ENCODE measurements around the gene MAPRE3. TPM values are rescaled to one million over a fixed set of nuclear protein-coding genes. Genes with fewer than 3 reads are reported as not detected.

MAPRE3 gene
- total RNA-seq, 1 donor from 2014 or later: 4.6 TPM

DNA sequence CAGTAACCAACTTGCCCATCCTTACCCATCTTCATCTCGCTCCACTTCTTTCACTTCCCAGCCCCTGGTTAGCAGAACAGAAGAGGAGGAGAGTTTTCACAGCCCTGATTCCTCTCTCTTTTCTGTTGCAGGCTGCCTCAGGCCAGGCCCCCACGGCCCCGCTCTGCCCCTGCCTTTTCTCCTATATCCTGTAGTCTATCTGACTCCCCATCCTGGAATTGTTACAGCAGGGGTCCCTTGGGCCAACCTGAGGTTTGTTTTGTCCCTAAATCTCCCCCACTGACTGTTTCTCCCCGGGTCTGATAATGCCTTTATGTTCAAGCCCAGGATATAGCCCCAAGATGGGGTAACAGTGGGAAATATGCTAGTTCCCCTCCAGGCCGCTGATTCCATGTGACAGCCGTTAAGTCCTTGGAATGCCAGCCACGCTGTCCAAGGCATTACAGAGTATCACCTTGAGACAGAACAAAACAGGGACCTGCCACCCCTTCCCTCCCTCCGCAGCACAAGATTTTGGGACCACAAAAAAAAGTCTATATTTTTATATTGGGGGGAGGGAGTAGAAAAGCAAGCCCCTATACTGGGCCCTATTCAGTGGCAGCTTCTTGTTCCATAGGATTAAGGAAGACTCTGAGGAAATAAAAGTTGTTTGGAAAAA lies 99.7 kb downstream of the MAPRE3 start:
- no peak for DNase-seq
- CTCF ChIA-PET: no interaction called here
- peaks cover 56% of the 10 kb centered on the region for H3K4me1 Mint-ChIP-seq
- H3K27ac Mint-ChIP-seq: no peak overlapping the region
- no peaks in the 10 kb centered on the region for H3K9me3 Mint-ChIP-seq
- POLR2A ChIA-PET: interaction anchor here (2.1 to 13.9 kb wide), 2 partner anchors 12 to 16 kb away, joined by 43 to 204 read pairs; partner anchors contain the start of gene AGBL5
- peaks cover 48% of the 10 kb centered on the region for H3K36me3 Mint-ChIP-seq (ENCODE audit: low read depth)
- TF ChIP-seq, protein P1, sequence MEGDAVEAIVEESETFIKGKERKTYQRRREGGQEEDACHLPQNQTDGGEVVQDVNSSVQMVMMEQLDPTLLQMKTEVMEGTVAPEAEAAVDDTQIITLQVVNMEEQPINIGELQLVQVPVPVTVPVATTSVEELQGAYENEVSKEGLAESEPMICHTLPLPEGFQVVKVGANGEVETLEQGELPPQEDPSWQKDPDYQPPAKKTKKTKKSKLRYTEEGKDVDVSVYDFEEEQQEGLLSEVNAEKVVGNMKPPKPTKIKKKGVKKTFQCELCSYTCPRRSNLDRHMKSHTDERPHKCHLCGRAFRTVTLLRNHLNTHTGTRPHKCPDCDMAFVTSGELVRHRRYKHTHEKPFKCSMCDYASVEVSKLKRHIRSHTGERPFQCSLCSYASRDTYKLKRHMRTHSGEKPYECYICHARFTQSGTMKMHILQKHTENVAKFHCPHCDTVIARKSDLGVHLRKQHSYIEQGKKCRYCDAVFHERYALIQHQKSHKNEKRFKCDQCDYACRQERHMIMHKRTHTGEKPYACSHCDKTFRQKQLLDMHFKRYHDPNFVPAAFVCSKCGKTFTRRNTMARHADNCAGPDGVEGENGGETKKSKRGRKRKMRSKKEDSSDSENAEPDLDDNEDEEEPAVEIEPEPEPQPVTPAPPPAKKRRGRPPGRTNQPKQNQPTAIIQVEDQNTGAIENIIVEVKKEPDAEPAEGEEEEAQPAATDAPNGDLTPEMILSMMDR (IDR thresholded peaks at IDR 0.05): no peak
- H3K27me3 Mint-ChIP-seq: no peaks in the 10 kb centered on the region
- peak overlapping the region; percentile 97 for H3K4me3 Mint-ChIP-seq
- no peak for ATAC-seq (ENCODE audit: low read depth)
- intact Hi-C loops (cut with micrococcal nuclease): loop anchor here (2.0 kb wide), 1 partner anchor 559 kb away; the partner anchor contains the start of genes CCDC121 and GPN1

DNA sequence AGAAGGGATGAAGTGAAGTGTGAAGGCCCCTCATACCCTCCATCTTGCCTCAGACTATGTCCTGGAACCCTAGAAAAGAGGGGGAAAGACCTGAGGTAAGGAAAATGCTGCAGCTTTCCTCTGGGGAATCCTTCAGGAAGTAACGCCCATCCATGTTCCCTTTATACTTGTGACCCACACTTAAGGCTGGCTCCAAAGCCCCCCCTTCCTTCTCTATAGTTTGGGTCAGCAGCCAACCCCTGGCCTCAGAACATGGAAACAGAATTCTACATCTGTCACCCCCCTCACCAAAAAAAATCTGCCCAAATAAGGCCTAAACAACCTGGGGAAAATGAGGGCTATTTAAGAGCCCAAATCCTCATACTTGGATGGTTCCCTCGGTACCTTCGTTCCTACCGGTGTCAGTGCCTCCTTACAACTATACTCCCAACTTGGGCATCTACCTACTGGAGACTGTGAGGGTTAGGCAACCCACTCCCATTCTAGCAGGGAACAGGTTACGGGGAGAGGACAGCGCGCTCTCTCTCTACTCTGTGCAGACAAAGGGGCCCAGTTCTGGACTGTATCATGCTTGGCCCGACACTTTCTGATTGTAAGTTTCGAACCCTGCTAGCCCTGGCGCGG lies 100.3 kb downstream of the MAPRE3 start:
- Mint-ChIP-seq H3K27me3 (no peaks in the 10 kb centered on the region), H3K27ac (peak overlapping the region; percentile 90), H3K9me3 (no peaks in the 10 kb centered on the region), H3K36me3 (ENCODE audit: low read depth) (peaks cover 41% of the 10 kb centered on the region), H3K4me3 (peak overlapping the region; percentile 97), H3K4me1 (peaks cover 62% of the 10 kb centered on the region)
- ChIA-PET CTCF (interaction anchor here (1.2 to 2.4 kb wide), 2 partner anchors 11 to 20 kb away, joined by 12 to 16 read pairs; partner anchors contain the start of gene AGBL5), POLR2A (interaction anchor here (0.7 to 13.9 kb wide), 15 partner anchors 10 to 558 kb away, joined by 3 to 204 read pairs (median 4); partner anchors contain the start of genes AGBL5, ATRAID, CCDC121 and GPN1)
- peak; percentile 3 for ATAC-seq (ENCODE audit: low read depth)
- DNase-seq: no peak
- intact Hi-C loops (cut with micrococcal nuclease): loop anchor here (1.0 to 2.0 kb wide), 6 partner anchors 11 to 558 kb away; partner anchors contain the start of genes CCDC121, GPN1, KHK and PREB
- TF ChIP-seq, protein P1 (IDR thresholded peaks at IDR 0.05): no peak

DNA sequence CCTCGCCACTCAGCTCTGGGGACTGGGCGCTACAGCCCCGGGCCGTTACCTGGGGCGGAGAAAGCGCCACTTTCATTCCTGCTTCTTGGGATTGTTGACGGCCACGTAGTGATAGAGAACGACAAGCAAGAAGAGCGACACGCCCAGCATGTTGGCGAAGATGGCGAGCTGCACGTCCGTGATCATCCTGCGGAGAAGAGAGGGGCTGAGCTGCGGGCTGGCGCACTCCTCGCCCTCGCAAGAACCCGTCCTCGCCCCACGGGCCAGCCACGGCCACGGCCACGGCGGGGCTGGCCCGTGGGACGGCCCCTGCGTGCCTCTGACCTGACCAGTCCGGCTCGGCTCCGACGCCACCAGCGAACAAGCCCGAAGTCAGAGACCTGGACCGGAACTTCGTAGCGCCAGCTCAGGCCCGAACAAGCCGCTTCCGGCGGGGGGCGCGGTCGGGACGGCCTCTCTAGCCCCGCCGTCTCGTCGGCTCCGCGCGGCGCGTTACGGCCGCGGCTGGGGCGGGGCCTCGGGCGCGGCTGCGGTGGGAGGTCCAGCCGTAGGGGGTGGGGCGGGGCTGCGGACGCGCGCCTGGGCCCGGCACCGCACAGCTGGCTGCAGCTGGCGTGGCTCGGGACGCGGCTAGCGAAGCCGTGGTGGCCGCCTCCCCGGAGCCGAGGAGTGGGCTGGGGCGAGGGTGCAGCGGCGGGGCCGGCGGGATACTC lies 101.0 kb downstream of the MAPRE3 start, which contains the start of gene OST4:
Gene OST4 (minus strand): TSS at position 378 of the 713 bp plus-strand sequence.
- TF ChIP-seq, protein P1 (IDR thresholded peaks at IDR 0.05): no peak
- intact Hi-C loops (cut with micrococcal nuclease): loop anchor here (1.0 to 2.0 kb wide), 6 partner anchors 10 to 557 kb away; partner anchors contain the start of genes CCDC121, GPN1, KHK and PREB
- H3K36me3 Mint-ChIP-seq (ENCODE audit: low read depth): peaks cover 36% of the 10 kb centered on the region
- DNase-seq (peak; percentile 92), ATAC-seq (ENCODE audit: low read depth) (peak; percentile 96)
- H3K4me1 Mint-ChIP-seq: peaks cover 67% of the 10 kb centered on the region
- ChIA-PET CTCF (interaction anchor here (0.9 to 2.4 kb wide), 3 partner anchors 10 to 30 kb away, joined by 3 to 16 read pairs (median 12); partner anchors contain the start of gene AGBL5), POLR2A (interaction anchor here (0.7 to 13.9 kb wide), 18 partner anchors 11 to 557 kb away, joined by 3 to 204 read pairs (median 4); partner anchors contain the start of genes AGBL5, ATRAID, CCDC121 and GPN1)
- no peaks in the 10 kb centered on the region for H3K9me3 Mint-ChIP-seq
- no peaks in the 10 kb centered on the region for H3K27me3 Mint-ChIP-seq
- H3K4me3 Mint-ChIP-seq: peak within 1 kb of the TSS; percentile 97
- peak within 1 kb of the TSS; percentile 90 for H3K27ac Mint-ChIP-seq

DNA sequence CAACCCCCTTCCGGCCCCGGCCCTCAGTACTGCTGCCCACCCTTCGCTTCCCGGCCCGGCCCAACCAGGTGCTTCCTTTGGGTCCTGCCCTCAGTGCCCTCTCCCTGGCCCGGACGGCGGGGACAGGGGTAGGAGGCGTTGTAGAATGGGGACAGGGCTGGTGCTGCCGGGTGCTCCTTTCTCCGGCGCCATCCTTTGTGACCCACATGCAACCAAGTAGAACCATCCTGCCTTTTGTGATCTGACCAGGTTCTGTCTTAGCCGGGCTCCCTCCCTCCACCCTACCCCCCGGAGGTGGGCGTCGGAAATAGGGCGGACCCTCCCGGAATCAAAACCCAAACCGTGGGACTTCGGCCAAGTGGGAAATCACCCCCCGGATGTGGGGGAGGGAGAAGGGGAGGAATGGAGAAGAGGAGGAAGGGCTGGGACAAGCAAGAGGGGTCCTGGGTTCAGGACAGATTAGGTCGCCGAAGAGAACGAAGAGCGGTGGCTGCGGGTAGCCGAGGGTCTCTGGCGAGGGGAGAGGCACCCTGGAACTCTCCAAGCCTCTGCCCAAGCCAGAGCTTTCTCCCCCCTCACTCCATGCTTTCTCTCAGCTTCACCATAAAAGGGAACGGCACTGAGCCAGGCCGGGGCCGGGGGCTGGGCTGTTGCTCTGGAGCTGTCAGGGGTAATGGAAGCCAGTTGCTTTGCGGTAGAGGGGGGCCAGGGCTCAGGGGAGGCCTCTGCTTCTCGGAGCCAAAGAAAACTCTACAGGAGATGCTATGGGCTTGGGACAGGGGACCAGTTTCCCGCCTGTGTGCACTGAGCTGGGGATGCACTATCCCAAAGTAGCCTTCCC lies 101.8 kb downstream of the MAPRE3 start:
- Mint-ChIP-seq H3K9me3 (no peaks in the 10 kb centered on the region), H3K27me3 (no peaks in the 10 kb centered on the region), H3K4me3 (peak overlapping the region; percentile 77), H3K4me1 (peaks cover 70% of the 10 kb centered on the region), H3K36me3 (ENCODE audit: low read depth) (peaks cover 33% of the 10 kb centered on the region), H3K27ac (peak overlapping the region; percentile 53)
- ATAC-seq (ENCODE audit: low read depth) (no peak), DNase-seq (no peak)
- TF ChIP-seq, protein P1 (IDR thresholded peaks at IDR 0.05): no peak
- intact Hi-C loops (cut with micrococcal nuclease): loop anchor here (1.0 to 2.0 kb wide), 6 partner anchors 9 to 557 kb away; partner anchors contain the start of genes CCDC121, GPN1, KHK and PREB
- CTCF ChIA-PET: interaction anchor here (0.9 to 2.4 kb wide), 4 partner anchors 9 to 39 kb away, joined by 3 to 16 read pairs (median 8); partner anchors contain the start of genes AGBL5 and TMEM214
- POLR2A ChIA-PET: interaction anchor here (0.8 to 13.9 kb wide), 17 partner anchors 9 to 557 kb away, joined by 3 to 204 read pairs (median 4); partner anchors contain the start of genes AGBL5, ATRAID, CCDC121 and GPN1

All from activated B cell treated with CpG ODN at 0.5 μM for 24 hours (primary cell).